DOHH2 (cell line): Measurements from ENCODE around the gene LENG8.

Experiments used
- H3F3A ChIP-seq: fragments of 200-600 bp; sonication (generic), shearing (Covaris generic); 2 replicates; pipeline ENCODE4 v1.6.0; 2016; ENCODE audit warnings: antibody characterized with exemption, mild to moderate bottlenecking; ENCODE audit not compliant: control insufficient read depth, insufficient read depth
- H3K27ac ChIP-seq: fragments of 200-600 bp; sonication (generic); 2 replicates; pipeline ENCODE4 v1.5.1; 2014; ENCODE audit warnings: low read depth, mild to moderate bottlenecking, low read length, moderate library complexity
- H3K27me3 ChIP-seq: fragments of 200-600 bp; sonication (generic); 2 replicates; pipeline ENCODE4 v1.6.1; 2014; ENCODE audit warnings: mild to moderate bottlenecking, low read length, mixed read lengths; ENCODE audit not compliant: control insufficient read depth
- H3K36me3 ChIP-seq: fragments of 200-600 bp; sonication (generic); 2 replicates; pipeline ENCODE4 v1.6.1; 2014; ENCODE audit warnings: mild to moderate bottlenecking, low read length, moderate library complexity, mixed read lengths; ENCODE audit not compliant: control insufficient read depth
- H3K4me1 ChIP-seq: fragments of 200-600 bp; sonication (generic); 2 replicates; pipeline ENCODE4 v1.6.1; 2014; ENCODE audit warnings: mild to moderate bottlenecking, low read length, mixed read lengths; ENCODE audit not compliant: control insufficient read depth
- H3K4me2 ChIP-seq: fragments of 200-600 bp; sonication (generic); 2 replicates; pipeline ENCODE4 v1.6.0; 2014; ENCODE audit warnings: mild to moderate bottlenecking, low read length, moderate library complexity
- H3K4me3 ChIP-seq: fragments of 200-600 bp; sonication (generic); 2 replicates; pipeline ENCODE4 v1.5.1; 2014; ENCODE audit warnings: mild to moderate bottlenecking, low read length, mixed read lengths
- H3K79me2 ChIP-seq: fragments of 200-600 bp; sonication (generic); 2 replicates; pipeline ENCODE4 v1.6.1; 2014; ENCODE audit warnings: mild to moderate bottlenecking, low read length, mixed read lengths; ENCODE audit not compliant: control insufficient read depth
- H3K9me2 ChIP-seq: fragments of 200-600 bp; sonication (generic); replicated peaks from 2 replicates; pipeline ENCODE4 v1.6.1; 2014; ENCODE audit warnings: mild to moderate bottlenecking, low read length, mixed read lengths; ENCODE audit not compliant: control insufficient read depth
- H3K9me3 ChIP-seq: fragments of 200-600 bp; sonication (generic); 2 replicates; pipeline ENCODE4 v1.6.1; 2014; ENCODE audit warnings: antibody characterized with exemption, low read length, mixed read lengths; ENCODE audit not compliant: control insufficient read depth, insufficient read depth
- H4K20me1 ChIP-seq: fragments of 200-600 bp; sonication (generic); 2 replicates; pipeline ENCODE4 v1.6.0; 2014; ENCODE audit warnings: low read depth, mild to moderate bottlenecking, antibody characterized with exemption, low read length, moderate library complexity; ENCODE audit not compliant: control insufficient read depth, insufficient read depth
- CTCF ChIP-seq: fragments of 200-600 bp; sonication (generic); IDR thresholded peaks from one replicate; pipeline ENCODE4 v1.5.1; 2014; ENCODE audit warnings: antibody characterized with exemption, mild to moderate bottlenecking, low read depth, low read length; ENCODE audit not compliant: poor library complexity, severe bottlenecking
- EZH2phosphoT487 ChIP-seq: fragments of 200-600 bp; sonication (generic); IDR thresholded peaks from 2 replicates; pipeline ENCODE4 v1.6.1; 2017; ENCODE audit warnings: borderline replicate concordance, mild to moderate bottlenecking, antibody characterized with exemption, low read length, moderate library complexity, mixed read lengths

Gene LENG8

GRCh38 chr19:54411033-54411432 is 38.0 kb upstream of the LENG8 start:
- Histone ChIP-seq H3K9me3 (peaks cover 18% of the 10 kb centered on the region), H3K36me3 (no peaks in the 10 kb centered on the region), H3K27me3 (no peaks in the 10 kb centered on the region), H3K79me2 (no peaks in the 10 kb centered on the region), H4K20me1 (no peaks in the 10 kb centered on the region), H3K4me1 (no peaks in the 10 kb centered on the region), H3K4me3 (no peak overlapping the region), H3F3A (peaks cover 6% of the 10 kb centered on the region), H3K9me2 (no peaks in the 10 kb centered on the region), H3K4me2 (no peak overlapping the region), H3K27ac (no peak overlapping the region)
- TF ChIP-seq CTCF (no peak), EZH2phosphoT487 (no peak)

- no peak overlapping the region for H3K4me2 ChIP-seq
- no peak overlapping the region for H3K27ac ChIP-seq
- H3K79me2 ChIP-seq, result no peaks in the 10 kb centered on the region
- no peaks in the 10 kb centered on the region for H3K36me3 ChIP-seq
- H3K27me3 ChIP-seq, result no peaks in the 10 kb centered on the region
- TF ChIP-seq CTCF (no peak), EZH2phosphoT487 (no peak)
- peaks cover 14% of the 10 kb centered on the region for H3K9me3 ChIP-seq
- H4K20me1 ChIP-seq, result no peaks in the 10 kb centered on the region
- H3K4me3 ChIP-seq, result no peak overlapping the region
- H3F3A ChIP-seq, result peaks cover 5% of the 10 kb centered on the region
- H3K9me2 ChIP-seq, result no peaks in the 10 kb centered on the region
- no peaks in the 10 kb centered on the region for H3K4me1 ChIP-seq
Observed at GRCh38 chr19:54412877-54413276, 36.1 kb upstream of the LENG8 start.

- H3K79me2 ChIP-seq, result no peaks in the 10 kb centered on the region
Observed at GRCh38 chr19:54414156-54414555, 34.8 kb upstream of the LENG8 start.

More at GRCh38 chr19:54414156-54414555, 34.8 kb upstream of the LENG8 start:
- H4K20me1 ChIP-seq, result no peaks in the 10 kb centered on the region
- no peak overlapping the region for H3K4me2 ChIP-seq
- H3K36me3 ChIP-seq, result no peaks in the 10 kb centered on the region
- no peak overlapping the region for H3K27ac ChIP-seq
- no peaks in the 10 kb centered on the region for H3K4me1 ChIP-seq
- H3K9me3 ChIP-seq, result peaks cover 9% of the 10 kb centered on the region; the same call in 1 of the 2 replicates
- no peak overlapping the region for H3K4me3 ChIP-seq
- no peaks in the 10 kb centered on the region for H3F3A ChIP-seq
- no peak for TF ChIP-seq CTCF
- no peak for TF ChIP-seq EZH2phosphoT487
- H3K27me3 ChIP-seq, result no peaks in the 10 kb centered on the region
- no peaks in the 10 kb centered on the region for H3K9me2 ChIP-seq
